Mesothelial cell of epicardium (in vitro differentiated cells): Measurements from ENCODE around the gene HSD17B12. TPM values are rescaled to one million over a fixed set of nuclear protein-coding genes. Genes with fewer than 3 reads are reported as not detected.

ENCODE experiments used
- DNase-seq, 2 experiments: peaks; one replicate each; pipeline ENCODE4 v3.0.0; 2021; ENCODE audit warnings: low spot score in 2 of 2; ENCODE audit not compliant: unreplicated experiment in 2 of 2
- H3K27ac Mint-ChIP-seq: 2 replicates; pipeline ENCODE4 v1.8.0; 2021; ENCODE audit warnings: mixed read lengths
- H3K27me3 Mint-ChIP-seq: 2 replicates; pipeline ENCODE4 v1.8.0; 2021; ENCODE audit warnings: low read depth, mixed read lengths
- H3K36me3 Mint-ChIP-seq: 2 replicates; pipeline ENCODE4 v1.8.0; 2021; ENCODE audit warnings: mixed read lengths
- H3K4me1 Mint-ChIP-seq: 2 replicates; pipeline ENCODE4 v1.8.0; 2021; ENCODE audit warnings: mixed read lengths
- H3K4me3 Mint-ChIP-seq: 2 replicates; pipeline ENCODE4 v1.8.0; 2021; ENCODE audit warnings: mild to moderate bottlenecking, moderate library complexity, mixed read lengths
- H3K9me3 Mint-ChIP-seq: 2 replicates; pipeline ENCODE4 v1.8.0; 2021; ENCODE audit warnings: mixed read lengths
- total RNA-seq: library from RNA; stranded (reverse); gene quantifications from 3 replicates; pipeline ENCODE4 v1.2.1, GENCODE V29; 2021
- TF ChIP-seq, protein P1 (sequence below): fragments of 200-600 bp; sonication (generic); IDR thresholded peaks from one replicate; pipeline ENCODE4 v1.5.0; 2021; ENCODE audit warnings: antibody characterized with exemption; ENCODE audit not compliant: unreplicated experiment

HSD17B12 gene
- total RNA-seq, 1 donor from 2014 or later, result 99.9 TPM

GRCh38 chr11:43694477-43694876, 13.9 kb downstream of the HSD17B12 start:
- Mint-ChIP-seq H3K4me3 (no peak overlapping the region), H3K36me3 (peaks cover 18% of the 10 kb centered on the region), H3K9me3 (peaks cover 11% of the 10 kb centered on the region), H3K27ac (no peak overlapping the region), H3K27me3 (no peaks in the 10 kb centered on the region), H3K4me1 (no peaks in the 10 kb centered on the region)
- DNase-seq, result no peak
- TF ChIP-seq, protein P1, sequence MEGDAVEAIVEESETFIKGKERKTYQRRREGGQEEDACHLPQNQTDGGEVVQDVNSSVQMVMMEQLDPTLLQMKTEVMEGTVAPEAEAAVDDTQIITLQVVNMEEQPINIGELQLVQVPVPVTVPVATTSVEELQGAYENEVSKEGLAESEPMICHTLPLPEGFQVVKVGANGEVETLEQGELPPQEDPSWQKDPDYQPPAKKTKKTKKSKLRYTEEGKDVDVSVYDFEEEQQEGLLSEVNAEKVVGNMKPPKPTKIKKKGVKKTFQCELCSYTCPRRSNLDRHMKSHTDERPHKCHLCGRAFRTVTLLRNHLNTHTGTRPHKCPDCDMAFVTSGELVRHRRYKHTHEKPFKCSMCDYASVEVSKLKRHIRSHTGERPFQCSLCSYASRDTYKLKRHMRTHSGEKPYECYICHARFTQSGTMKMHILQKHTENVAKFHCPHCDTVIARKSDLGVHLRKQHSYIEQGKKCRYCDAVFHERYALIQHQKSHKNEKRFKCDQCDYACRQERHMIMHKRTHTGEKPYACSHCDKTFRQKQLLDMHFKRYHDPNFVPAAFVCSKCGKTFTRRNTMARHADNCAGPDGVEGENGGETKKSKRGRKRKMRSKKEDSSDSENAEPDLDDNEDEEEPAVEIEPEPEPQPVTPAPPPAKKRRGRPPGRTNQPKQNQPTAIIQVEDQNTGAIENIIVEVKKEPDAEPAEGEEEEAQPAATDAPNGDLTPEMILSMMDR, result no peak

DNA sequence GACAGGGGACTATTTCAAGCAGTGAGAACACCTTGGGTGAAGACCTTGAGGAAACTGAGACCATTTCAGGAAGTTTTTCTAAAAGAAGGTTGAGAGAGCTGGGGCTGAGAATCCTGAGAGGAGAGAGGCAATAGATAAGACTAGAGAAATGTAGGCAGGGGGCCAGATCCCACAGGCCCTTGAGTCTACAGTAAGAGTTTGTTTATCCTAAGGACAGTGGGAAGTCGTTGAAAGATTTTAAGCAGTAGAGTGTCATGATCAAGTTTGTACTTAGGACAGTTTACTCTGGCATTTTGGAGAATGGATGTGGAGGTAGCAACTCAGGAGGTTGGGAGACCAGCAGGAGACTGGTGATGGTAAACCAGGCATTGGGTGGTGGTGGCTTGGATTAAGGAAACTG, 17.1 kb downstream of the HSD17B12 start:
- H3K36me3 Mint-ChIP-seq, result peaks cover 40% of the 10 kb centered on the region
- TF ChIP-seq, protein P1, result no peak
- peaks cover 34% of the 10 kb centered on the region for H3K9me3 Mint-ChIP-seq
- no peaks in the 10 kb centered on the region for H3K4me1 Mint-ChIP-seq
- no peak overlapping the region for H3K4me3 Mint-ChIP-seq
- no peak for DNase-seq
- no peaks in the 10 kb centered on the region for H3K27me3 Mint-ChIP-seq
- H3K27ac Mint-ChIP-seq, result no peak overlapping the region

GRCh38 chr11:43699870-43700269, 19.3 kb downstream of the HSD17B12 start:
- Mint-ChIP-seq H3K4me1 (no peaks in the 10 kb centered on the region), H3K4me3 (no peak overlapping the region), H3K36me3 (peaks cover 48% of the 10 kb centered on the region), H3K27me3 (no peaks in the 10 kb centered on the region), H3K9me3 (peaks cover 40% of the 10 kb centered on the region), H3K27ac (no peak overlapping the region)
- no peak for DNase-seq
- TF ChIP-seq, protein P1, result no peak

DNA sequence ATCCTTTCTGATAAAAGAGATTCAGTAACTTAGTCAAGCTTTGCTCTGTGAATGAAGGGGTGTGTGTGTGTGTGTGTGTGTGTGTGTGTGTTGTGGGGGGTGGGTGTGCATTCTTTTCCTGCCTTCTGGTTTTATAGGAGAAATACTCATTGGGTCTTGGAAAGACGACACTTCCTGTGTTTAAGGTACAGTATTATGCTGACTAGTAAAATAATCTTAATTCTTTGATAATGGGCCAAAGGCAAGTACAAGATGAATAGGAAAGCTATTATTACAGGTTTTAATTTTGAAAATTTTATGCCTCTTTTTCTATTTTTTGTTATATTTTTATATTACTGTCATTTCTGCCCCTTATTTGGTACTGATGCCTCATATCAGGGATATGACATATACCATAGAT, 26.1 kb downstream of the HSD17B12 start:
- Mint-ChIP-seq H3K36me3 (peaks cover 30% of the 10 kb centered on the region), H3K27me3 (no peaks in the 10 kb centered on the region), H3K4me3 (no peak overlapping the region), H3K4me1 (no peaks in the 10 kb centered on the region), H3K9me3 (peaks cover 15% of the 10 kb centered on the region), H3K27ac (no peak overlapping the region)
- TF ChIP-seq, protein P1, result no peak
- no peak for DNase-seq

DNA sequence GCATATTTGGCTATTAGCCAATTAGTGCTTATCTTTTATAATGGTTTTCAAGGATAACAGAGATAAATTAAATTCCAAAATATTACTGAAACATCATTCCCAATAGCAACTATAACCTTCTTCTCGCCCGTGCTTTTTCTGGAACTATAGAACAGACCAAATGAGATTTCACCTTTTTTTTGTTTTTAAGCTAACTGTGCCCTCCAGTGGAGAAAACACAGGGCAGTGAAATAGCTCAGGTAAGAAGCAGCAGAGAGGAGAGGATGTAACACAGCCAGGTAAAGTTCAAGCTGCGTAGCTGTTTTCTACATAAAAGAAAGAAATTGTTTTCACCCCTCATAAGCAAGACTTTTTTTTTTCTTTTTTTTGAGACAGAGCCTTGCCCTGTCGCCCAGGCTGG, 28.2 kb downstream of the HSD17B12 start:
- Mint-ChIP-seq H3K27me3 (no peaks in the 10 kb centered on the region), H3K9me3 (peaks cover 6% of the 10 kb centered on the region), H3K4me1 (no peaks in the 10 kb centered on the region), H3K36me3 (peaks cover 22% of the 10 kb centered on the region), H3K27ac (no peak overlapping the region), H3K4me3 (no peak overlapping the region)
- TF ChIP-seq, protein P1, result no peak
- DNase-seq, result no peak

DNA sequence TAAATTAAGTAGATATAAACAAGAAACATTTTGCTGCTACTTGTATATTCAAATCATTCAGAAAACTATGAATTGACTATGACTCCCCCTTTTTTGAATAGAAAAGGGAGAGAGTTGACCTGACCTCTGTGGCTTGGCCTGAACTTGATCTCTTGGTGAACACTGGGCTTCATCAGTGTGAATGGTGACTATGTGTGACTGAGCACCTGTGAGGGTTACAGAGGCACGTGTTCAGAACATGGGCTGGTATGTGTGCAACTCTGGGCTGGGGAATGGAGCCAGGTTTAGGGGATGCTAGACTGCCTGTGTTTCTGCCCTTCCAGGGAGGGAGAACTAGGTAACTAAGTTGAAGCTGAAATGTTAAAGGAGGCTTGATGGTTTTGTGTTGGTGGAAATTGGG, 29.2 kb downstream of the HSD17B12 start:
- no peak for DNase-seq
- TF ChIP-seq, protein P1, result no peak
- no peak overlapping the region for H3K4me3 Mint-ChIP-seq
- H3K9me3 Mint-ChIP-seq, result peaks cover 6% of the 10 kb centered on the region
- H3K27ac Mint-ChIP-seq, result no peak overlapping the region
- H3K27me3 Mint-ChIP-seq, result no peaks in the 10 kb centered on the region
- H3K4me1 Mint-ChIP-seq, result no peaks in the 10 kb centered on the region
- H3K36me3 Mint-ChIP-seq, result peaks cover 22% of the 10 kb centered on the region
